NK-92 (cell line): Measurements from ENCODE around the gene TLR6.
"Not testable (repeated sequence)": the region's sequence is repeated elsewhere in the genome, so short reads cannot be mapped to it uniquely, and the experiment has no call there.

Experiments
- DNase-seq: peaks from one replicate; lab custom pipeline; 2025; ENCODE audit not compliant: unreplicated experiment; lab: John Stamatoyannopoulos, UW

TLR6 gene

GRCh38 chr4:38823766-38824165 is 32.9 kb downstream of the TLR6 start:
- no peak for DNase-seq

- DNase-seq: no peak
These were observed 33.8 kb downstream of the TLR6 start for GRCh38 chr4:38822748-38823303.

GRCh38 chr4:38821739-38822138 is 34.9 kb downstream of the TLR6 start:
- no peak for DNase-seq

GRCh38 chr4:38820329-38821061 is 36.1 kb downstream of the TLR6 start:
- DNase-seq: no peak

GRCh38 chr4:38819569-38819968 is 37.0 kb downstream of the TLR6 start:
- DNase-seq: no peak

- DNase-seq: no peak
These were observed 38.1 kb downstream of the TLR6 start for GRCh38 chr4:38818441-38818976.

- no peak for DNase-seq
These were observed 40.5 kb downstream of the TLR6 start for GRCh38 chr4:38815885-38816782.

- DNase-seq: no peak
These were observed 42.2 kb downstream of the TLR6 start for GRCh38 chr4:38814386-38814785.

GRCh38 chr4:38811297-38811696 is 45.3 kb downstream of the TLR6 start:
- no peak for DNase-seq

- DNase-seq: not testable (repeated sequence)
These were observed 49.2 kb downstream of the TLR6 start for GRCh38 chr4:38807462-38807861.

- not testable (repeated sequence) for DNase-seq
These were observed 50.4 kb downstream of the TLR6 start for GRCh38 chr4:38806251-38806650.

- DNase-seq: no peak
These were observed 51.0 kb downstream of the TLR6 start for GRCh38 chr4:38805530-38806145.

- no peak for DNase-seq
These were observed 51.8 kb downstream of the TLR6 start, which contains the start of gene TLR1 for GRCh38 chr4:38804654-38805295. Gene TLR1, minus strand, starts transcription at chr4:38804791. Its CDS starts 5,960 bp downstream, at chr4:38798831.

- no peak for DNase-seq
These were observed 52.6 kb downstream of the TLR6 start for GRCh38 chr4:38803833-38804653.

GRCh38 chr4:38802561-38803355 is 53.9 kb downstream of the TLR6 start:
- DNase-seq: no peak

GRCh38 chr4:38800961-38801450 is 55.6 kb downstream of the TLR6 start:
- DNase-seq: no peak

- no peak for DNase-seq
These were observed 56.3 kb downstream of the TLR6 start for GRCh38 chr4:38800366-38800765.

GRCh38 chr4:38795087-38795486 is 61.5 kb downstream of the TLR6 start:
- no peak for DNase-seq

GRCh38 chr4:38794051-38794450 is 62.6 kb downstream of the TLR6 start:
- no peak for DNase-seq
